Measurements from ENCODE around the gene TCTN1. TPM values are rescaled to one million over a fixed set of nuclear protein-coding genes. Genes with fewer than 3 reads are reported as not detected.
"Not testable (repeated sequence)": the region's sequence is repeated elsewhere in the genome, so short reads cannot be mapped to it uniquely, and the experiment has no call there.

TCTN1 gene
- total RNA-seq, 1 experiment from 2014 or later = 40.0 TPM

DNA sequence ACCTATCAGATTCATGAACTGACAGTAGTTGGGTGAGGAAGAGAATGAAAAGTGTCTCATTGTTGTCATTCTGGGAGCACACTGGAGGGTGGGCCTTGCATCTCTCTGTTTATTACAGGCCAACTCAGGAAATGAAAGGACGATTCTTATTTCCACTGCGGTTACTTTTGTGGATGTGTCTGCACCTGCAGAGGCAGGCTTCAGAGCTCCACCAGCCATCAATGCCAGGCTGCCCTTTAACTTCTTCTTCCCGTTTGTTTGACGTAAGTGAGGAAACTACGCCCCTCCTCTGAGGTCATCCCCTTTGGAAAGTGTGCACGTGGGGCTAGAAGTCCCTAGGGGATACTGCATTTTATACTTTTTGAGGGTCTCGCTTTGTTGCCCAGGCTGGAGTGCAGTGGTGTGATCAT lies 33.7 kb downstream of the TCTN1 start:
- ATAC-seq = no peak
- no peak for TF ChIP-seq CTCF (conservative IDR thresholded peaks at IDR 0.05; ENCODE audit: low read depth, low read length)
- TF ChIP-seq EZH2phosphoT487 (IDR thresholded peaks at IDR 0.05; ENCODE audit: borderline replicate concordance, low read length) = no peak
- TF ChIP-seq EZH2 (IDR thresholded peaks at IDR 0.05; ENCODE audit: low read length, unreplicated experiment) = no peak

DNA sequence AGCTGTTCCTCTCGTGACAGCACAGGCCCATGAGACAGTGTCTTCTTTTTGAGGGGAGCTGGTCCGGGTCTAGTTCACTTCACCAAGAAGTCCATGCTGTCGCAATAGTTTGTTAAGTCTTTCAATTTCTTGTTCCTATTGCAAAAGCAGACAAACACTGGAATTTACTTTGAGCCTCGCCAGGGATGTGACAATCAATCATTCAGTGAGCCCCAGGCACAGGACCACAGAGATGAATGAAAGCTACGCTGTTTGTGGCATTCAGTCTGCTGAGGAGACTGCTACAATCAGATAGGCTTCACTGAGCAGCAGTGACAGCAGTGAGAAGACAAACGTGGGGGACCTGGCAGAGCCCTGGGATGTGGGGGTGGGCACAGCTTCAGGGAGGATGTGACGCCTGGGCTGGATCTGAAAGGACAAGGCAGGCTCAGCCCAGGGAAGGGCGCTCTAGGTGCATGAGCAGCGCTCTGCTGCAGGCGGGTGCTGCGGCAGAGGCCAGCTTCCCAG lies 35.5 kb downstream of the TCTN1 start:
- Histone ChIP-seq H3K27me3 (ENCODE audit: low read length) (no peaks in the 10 kb centered on the region), H3K4me2 (ENCODE audit: low read length) (no peak overlapping the region), H3K4me1 (ENCODE audit: insufficient read depth, low read length) (no peaks in the 10 kb centered on the region), H3K79me2 (ENCODE audit: low read length) (no peaks in the 10 kb centered on the region), H3K9ac (ENCODE audit: low read length) (no peak overlapping the region), H2AFZ (ENCODE audit: low read length) (no peak overlapping the region), H3K36me3 (ENCODE audit: low read depth, low read length) (no peaks in the 10 kb centered on the region), H3F3A (ENCODE audit: low read length, unreplicated experiment) (no peaks in the 10 kb centered on the region), H3K9me2 (replicated peaks; ENCODE audit: low read length) (no peaks in the 10 kb centered on the region), H3K27ac (ENCODE audit: low read length) (no peak overlapping the region), H3K4me3 (ENCODE audit: low read length) (no peak overlapping the region), H4K20me1 (ENCODE audit: low read length) (no peaks in the 10 kb centered on the region), H3K9me3 (ENCODE audit: low read length) (no peaks in the 10 kb centered on the region)
- no peak for TF ChIP-seq CTCF (conservative IDR thresholded peaks at IDR 0.05; ENCODE audit: low read depth, low read length)
- no peak for TF ChIP-seq EZH2 (IDR thresholded peaks at IDR 0.05; ENCODE audit: low read length, unreplicated experiment)
- no peak for TF ChIP-seq EZH2phosphoT487 (IDR thresholded peaks at IDR 0.05; ENCODE audit: borderline replicate concordance, low read length)
- ATAC-seq (no peak), DNase-seq (no peak)
- intact Hi-C loops (cut with micrococcal nuclease) = no loop called here
- CTCF ChIA-PET = no interaction called here
- POLR2A ChIA-PET (ENCODE audit: unreplicated experiment) = no interaction called here
- BruUV-seq (replicated peaks) = no TSS peak

More for the DNA sequence above, 33.7 kb downstream of the TCTN1 start:
- H3K4me3 ChIP-seq (ENCODE audit: low read length) = no peak overlapping the region
- H3K79me2 ChIP-seq (ENCODE audit: low read length) = no peaks in the 10 kb centered on the region
- no peak for DNase-seq
- POLR2A ChIA-PET (ENCODE audit: unreplicated experiment) = no interaction called here
- H3K9me3 ChIP-seq (ENCODE audit: low read length) = no peaks in the 10 kb centered on the region
- no TSS peak for BruUV-seq (replicated peaks)
- no peaks in the 10 kb centered on the region for H3K27me3 ChIP-seq (ENCODE audit: low read length)
- no peak overlapping the region for H3K4me2 ChIP-seq (ENCODE audit: low read length)
- CTCF ChIA-PET = no interaction called here
- no peaks in the 10 kb centered on the region for H3K4me1 ChIP-seq (ENCODE audit: insufficient read depth, low read length)
- no peaks in the 10 kb centered on the region for H4K20me1 ChIP-seq (ENCODE audit: low read length)
- H3K27ac ChIP-seq (ENCODE audit: low read length) = no peak overlapping the region
- no peaks in the 10 kb centered on the region for H3K36me3 ChIP-seq (ENCODE audit: low read depth, low read length)
- no peak overlapping the region for H3K9ac ChIP-seq (ENCODE audit: low read length)
- H3F3A ChIP-seq (ENCODE audit: low read length, unreplicated experiment) = no peaks in the 10 kb centered on the region
- no peaks in the 10 kb centered on the region for H3K9me2 ChIP-seq (replicated peaks; ENCODE audit: low read length)
- H2AFZ ChIP-seq (ENCODE audit: low read length) = no peak overlapping the region
- intact Hi-C loops (cut with micrococcal nuclease) = no loop called here

DNA sequence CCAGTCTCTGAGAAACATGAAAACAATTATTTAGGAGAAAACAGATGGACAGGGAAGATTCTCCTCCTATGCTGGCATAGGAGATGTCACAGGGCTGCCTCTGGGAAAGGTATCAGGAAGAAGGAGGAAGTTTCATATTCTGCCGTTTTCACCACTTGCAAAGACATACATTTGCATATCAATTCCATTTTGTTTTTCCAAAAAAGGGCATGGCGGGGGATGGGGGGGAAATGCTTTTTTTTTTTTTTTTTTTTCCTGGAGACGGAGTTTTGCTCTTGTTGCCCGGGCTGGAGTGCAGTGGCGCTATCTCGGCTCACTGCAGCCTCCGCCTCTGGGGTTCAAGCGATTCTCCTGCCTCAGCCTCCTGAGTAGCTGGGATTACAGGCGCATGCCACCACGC lies 40.3 kb downstream of the TCTN1 start:
- POLR2A ChIA-PET (ENCODE audit: unreplicated experiment); CTCF ChIA-PET; intact Hi-C loops (cut with micrococcal nuclease): not testable (repeated sequence)

More for the DNA sequence above, 40.3 kb downstream of the TCTN1 start:
- not testable (repeated sequence) for H3F3A ChIP-seq (ENCODE audit: low read length, unreplicated experiment); H3K4me3 ChIP-seq (ENCODE audit: low read length); H3K36me3 ChIP-seq (ENCODE audit: low read depth, low read length); H3K79me2 ChIP-seq (ENCODE audit: low read length); H4K20me1 ChIP-seq (ENCODE audit: low read length); H2AFZ ChIP-seq (ENCODE audit: low read length); ATAC-seq; H3K27me3 ChIP-seq (ENCODE audit: low read length); H3K9me3 ChIP-seq (ENCODE audit: low read length); BruUV-seq (replicated peaks); DNase-seq; H3K4me1 ChIP-seq (ENCODE audit: insufficient read depth, low read length); H3K4me2 ChIP-seq (ENCODE audit: low read length); H3K9me2 ChIP-seq (replicated peaks; ENCODE audit: low read length); H3K9ac ChIP-seq (ENCODE audit: low read length); H3K27ac ChIP-seq (ENCODE audit: low read length)
